GM10266 (cell line): ENCODE results near the gene RHOH.

Experiments
- DNase-seq: peaks from one replicate; pipeline ENCODE4 v3.0.0; 2012; ENCODE audit errors: extremely low spot score
- CTCF ChIP-seq: IDR thresholded peaks from 2 replicates; pipeline ENCODE4 v1.5.1; 2012; ENCODE audit warnings: mild to moderate bottlenecking, low read depth; ENCODE audit not compliant: control insufficient read depth, insufficient read depth; ENCODE audit errors: missing control alignments

RHOH gene

DNA sequence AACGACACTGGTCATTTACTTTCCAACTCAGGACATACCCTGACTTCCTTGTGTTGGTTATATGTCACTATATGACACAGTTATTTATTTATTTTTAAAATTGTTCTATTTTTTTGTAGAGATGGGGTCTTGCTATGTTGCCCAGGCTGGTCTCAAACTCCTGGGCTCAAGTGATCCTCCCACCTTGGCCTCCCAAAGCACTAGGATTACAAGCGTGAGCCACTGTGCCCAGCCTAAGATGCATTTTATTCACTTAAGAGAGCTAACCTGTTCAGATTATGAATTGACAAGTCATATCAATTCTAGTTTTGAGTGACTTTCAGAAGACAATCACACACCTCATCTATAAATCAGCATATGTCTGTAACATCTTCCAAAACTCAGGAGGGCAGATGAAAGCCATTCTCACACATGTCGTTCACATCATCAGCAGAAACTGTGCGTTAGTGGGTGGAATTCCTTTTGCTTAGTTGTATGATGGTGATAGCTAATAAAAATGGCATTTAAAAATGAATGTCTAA is 9.4 kb upstream of the RHOH start:
- DNase-seq: no peak
- no peak for TF ChIP-seq CTCF

- no peak for TF ChIP-seq CTCF
- no peak for DNase-seq
Observed at GRCh38 chr4:40190019-40190418, 6.8 kb upstream of the RHOH start.

- DNase-seq: no peak
- TF ChIP-seq CTCF: no peak
Observed at GRCh38 chr4:40190465-40190864, 6.4 kb upstream of the RHOH start.

DNA sequence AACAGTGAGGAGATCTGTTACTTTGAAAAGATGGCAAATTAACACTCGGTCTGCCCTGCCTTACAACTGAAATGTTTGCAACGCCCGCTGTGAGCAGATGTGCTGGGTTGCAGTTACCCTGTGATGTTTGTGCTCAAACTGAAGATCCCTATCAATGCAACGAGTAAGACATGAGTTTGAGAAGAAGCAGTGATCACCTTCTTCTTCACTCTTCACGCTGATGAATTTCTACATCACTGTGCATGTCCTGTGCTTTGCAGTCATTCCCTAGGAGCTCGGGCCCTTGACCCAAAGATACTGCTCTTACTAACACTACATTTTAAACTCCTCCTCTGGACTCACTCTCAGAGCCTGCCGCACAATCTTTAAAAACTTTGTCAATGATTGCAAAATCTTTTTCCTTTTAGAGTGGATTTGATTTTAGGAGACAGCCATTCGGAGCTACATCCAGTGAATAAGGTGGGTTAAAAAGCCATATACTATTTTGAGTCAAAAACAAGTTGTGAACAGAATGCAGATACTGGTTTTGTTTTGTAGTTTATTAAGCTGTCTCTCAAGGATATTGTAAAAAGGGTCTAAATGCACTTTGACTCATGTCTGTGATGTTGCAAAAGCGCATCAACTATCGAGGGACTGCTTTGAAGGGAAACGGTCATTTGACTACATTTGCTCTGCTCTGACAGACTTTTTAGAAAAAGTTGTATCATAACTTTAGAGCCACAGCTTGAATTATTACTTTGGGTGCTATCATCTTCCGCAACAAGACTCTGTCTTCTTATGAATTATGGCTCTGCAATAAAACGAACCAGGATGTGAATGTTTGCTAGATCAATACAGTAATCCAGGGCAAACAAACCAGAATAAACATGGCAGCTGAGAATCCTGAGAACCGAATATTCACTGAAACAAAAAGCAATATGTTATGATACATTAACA is 5.7 kb upstream of the RHOH start:
- DNase-seq: no peak
- no peak for TF ChIP-seq CTCF

DNA sequence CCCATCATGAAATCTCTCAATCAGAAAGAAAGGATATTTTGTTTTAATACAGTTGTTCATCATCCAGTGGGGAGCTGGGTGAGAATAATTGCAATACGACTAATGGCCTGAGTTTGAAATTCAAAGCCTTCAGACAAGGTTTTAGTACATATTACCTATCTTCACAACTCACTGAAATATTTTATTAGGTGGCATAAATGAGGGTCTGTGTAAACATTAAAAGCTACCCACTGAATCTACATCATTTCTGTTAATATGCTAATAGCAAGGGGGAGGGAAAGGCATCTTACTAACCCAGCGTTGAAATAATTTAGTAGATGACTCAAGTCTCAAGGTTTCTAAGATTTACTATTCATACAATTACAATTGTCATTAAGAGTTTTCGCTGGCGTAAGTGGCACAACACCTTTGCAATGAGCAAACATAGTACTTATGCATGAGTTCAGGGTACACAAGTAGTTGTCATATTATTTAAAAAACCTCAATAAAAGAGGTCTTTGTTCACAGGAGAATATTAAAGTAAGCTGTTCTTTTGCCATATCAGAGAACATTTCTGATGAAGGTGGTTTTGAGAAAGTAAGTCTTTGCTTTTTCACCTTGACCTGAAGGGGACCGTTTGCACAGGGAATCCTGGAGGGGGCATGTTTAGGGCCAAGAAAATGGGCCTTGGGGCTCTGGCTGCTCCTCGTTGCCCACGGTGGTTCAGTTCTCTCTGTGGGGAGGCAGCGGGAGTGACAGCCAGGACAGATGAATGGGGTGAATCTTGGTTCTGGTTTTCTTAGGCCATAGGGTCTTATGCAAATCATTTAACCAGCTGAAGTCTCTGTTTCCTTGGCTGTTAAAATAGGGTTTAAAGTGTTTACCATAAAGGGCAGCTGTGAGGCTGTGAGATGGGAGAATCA is 4.5 kb upstream of the RHOH start:
- no peak for DNase-seq
- TF ChIP-seq CTCF: no peak

GRCh38 chr4:40193016-40193571 is 3.7 kb upstream of the RHOH start:
- DNase-seq: no peak
- no peak for TF ChIP-seq CTCF
